Ovary (tissue), 3 donors: ENCODE results near the gene MUC5AC.

Experiments used
- EP300 ChIP-seq: sonication (generic); formaldehyde crosslinking; IDR thresholded peaks from one replicate; pipeline ENCODE4 v1.6.1; 2017; ENCODE audit warnings: antibody characterized with exemption
- TF ChIP-seq, protein P1 (sequence below), 3 donors: fragments of 450-650 bp in 2 of 3; fragments of 200-600 bp in 1 of 3; IDR thresholded peaks; one replicate each; pipeline versions ENCODE4 v1.5.1 to v1.8.0; 2016 to 2022; ENCODE audit warnings: antibody characterized with exemption in 3 of 3, mild to moderate bottlenecking in 1 of 3
- donor health status: DM: no; HTN: no; CAD: no.

DNA sequence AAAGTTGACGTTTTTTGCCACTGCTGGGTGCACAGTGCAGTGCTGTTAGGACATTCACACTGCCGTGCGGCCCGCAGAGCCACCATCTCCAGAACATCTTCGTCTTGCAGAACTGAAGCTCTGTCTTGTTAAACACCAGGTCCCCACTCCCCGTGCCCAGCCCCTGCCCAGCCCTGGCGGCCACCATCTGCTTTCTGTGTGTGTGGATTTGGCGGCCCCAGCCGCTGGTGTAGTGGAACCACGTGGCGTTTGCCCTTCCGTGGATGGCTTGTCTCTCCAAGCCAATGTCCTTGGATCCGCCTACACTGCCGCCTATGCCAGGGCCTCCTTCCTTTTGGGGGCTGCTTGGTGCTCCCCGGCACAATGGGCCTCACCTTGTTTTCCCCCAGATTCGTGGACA, 8.2 kb upstream of the MUC5AC start:
- TF ChIP-seq, protein P1, sequence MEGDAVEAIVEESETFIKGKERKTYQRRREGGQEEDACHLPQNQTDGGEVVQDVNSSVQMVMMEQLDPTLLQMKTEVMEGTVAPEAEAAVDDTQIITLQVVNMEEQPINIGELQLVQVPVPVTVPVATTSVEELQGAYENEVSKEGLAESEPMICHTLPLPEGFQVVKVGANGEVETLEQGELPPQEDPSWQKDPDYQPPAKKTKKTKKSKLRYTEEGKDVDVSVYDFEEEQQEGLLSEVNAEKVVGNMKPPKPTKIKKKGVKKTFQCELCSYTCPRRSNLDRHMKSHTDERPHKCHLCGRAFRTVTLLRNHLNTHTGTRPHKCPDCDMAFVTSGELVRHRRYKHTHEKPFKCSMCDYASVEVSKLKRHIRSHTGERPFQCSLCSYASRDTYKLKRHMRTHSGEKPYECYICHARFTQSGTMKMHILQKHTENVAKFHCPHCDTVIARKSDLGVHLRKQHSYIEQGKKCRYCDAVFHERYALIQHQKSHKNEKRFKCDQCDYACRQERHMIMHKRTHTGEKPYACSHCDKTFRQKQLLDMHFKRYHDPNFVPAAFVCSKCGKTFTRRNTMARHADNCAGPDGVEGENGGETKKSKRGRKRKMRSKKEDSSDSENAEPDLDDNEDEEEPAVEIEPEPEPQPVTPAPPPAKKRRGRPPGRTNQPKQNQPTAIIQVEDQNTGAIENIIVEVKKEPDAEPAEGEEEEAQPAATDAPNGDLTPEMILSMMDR (IDR thresholded peaks at IDR 0.05) = no peak
- TF ChIP-seq EP300 = no peak
